Liver (tissue), 9 donors: ENCODE measurements around the gene SERPIND1. TPM values are rescaled to one million over a fixed set of nuclear protein-coding genes. Genes with fewer than 3 reads are reported as not detected.

Experiments
- DNase-seq: peaks from one replicate; pipeline ENCODE4 v3.0.0-alpha.2; 2017; ENCODE audit warnings: low spot score
- H3K27ac ChIP-seq, 2 donors: one replicate each; pipeline ENCODE4 v1.7.0; 2013; ENCODE audit warnings: inconsistent platforms in 2 of 2, low read length in 2 of 2, control low read depth in 1 of 2, low read depth in 1 of 2, mild to moderate bottlenecking in 1 of 2
- H3K27me3 ChIP-seq, 4 donors: one replicate each; pipeline versions ENCODE4 v1.6.1 to v1.7.0; 2013; ENCODE audit warnings: low read length in 3 of 4, inconsistent platforms in 1 of 4, mild to moderate bottlenecking in 1 of 4, moderate library complexity in 1 of 4; ENCODE audit not compliant: control insufficient read depth in 4 of 4, insufficient read depth in 4 of 4
- H3K36me3 ChIP-seq, 4 donors: one replicate each; pipeline versions ENCODE4 v1.6.1 to v1.7.0; 2013; ENCODE audit warnings: low read length in 3 of 4, mild to moderate bottlenecking in 3 of 4, low read depth in 1 of 4, moderate library complexity in 1 of 4; ENCODE audit not compliant: control insufficient read depth in 4 of 4, insufficient read depth in 3 of 4
- H3K4me1 ChIP-seq, 4 donors: one replicate each; pipeline versions ENCODE4 v1.6.1 to v1.7.0; 2013; ENCODE audit warnings: low read length in 3 of 4, mild to moderate bottlenecking in 3 of 4, moderate library complexity in 1 of 4; ENCODE audit not compliant: control insufficient read depth in 4 of 4, insufficient read depth in 4 of 4
- H3K4me3 ChIP-seq, 3 donors: one replicate each; pipeline versions ENCODE4 v1.6.1 to v1.7.0; 2013; ENCODE audit warnings: low read length in 3 of 3, control low read depth in 1 of 3, low read depth in 1 of 3, mild to moderate bottlenecking in 1 of 3
- H3K9ac ChIP-seq, 2 donors: one replicate each; pipeline ENCODE4 v1.7.0; 2013; ENCODE audit warnings: low read length in 2 of 2, mild to moderate bottlenecking in 2 of 2, moderate library complexity in 2 of 2, control low read depth in 1 of 2, low read depth in 1 of 2
- H3K9me3 ChIP-seq, 4 donors: one replicate each; pipeline versions ENCODE4 v1.6.1 to v1.7.0; 2013; ENCODE audit warnings: low read length in 3 of 4; ENCODE audit not compliant: control insufficient read depth in 4 of 4
- CTCF ChIP-seq: fragments of 150-350 bp; IDR thresholded peaks from 2 replicates; pipeline ENCODE4 v1.5.1; 2017; ENCODE audit warnings: improper control_type of control experiment, low read depth, low read length; ENCODE audit not compliant: missing input control
- EGR1 ChIP-seq, 2 donors: IDR thresholded peaks; 2 replicates each; pipeline ENCODE4 v1.6.1; 2016 to 2018; ENCODE audit warnings: antibody characterized with exemption in 2 of 2, low read depth in 2 of 2
- FOXA1 ChIP-seq: IDR thresholded peaks from 2 replicates; pipeline ENCODE4 v1.6.1; 2016; ENCODE audit warnings: antibody characterized with exemption
- FOXA2 ChIP-seq: IDR thresholded peaks from 2 replicates; pipeline ENCODE4 v1.6.1; 2016; ENCODE audit warnings: antibody characterized with exemption
- GABPA ChIP-seq, 2 donors: IDR thresholded peaks in 1 of 2; conservative IDR thresholded peaks in 1 of 2; 2 replicates each; pipeline ENCODE4 v1.6.1; 2016; ENCODE audit warnings: antibody characterized with exemption in 2 of 2, mild to moderate bottlenecking in 1 of 2, moderate library complexity in 1 of 2
- HNF4A ChIP-seq, 2 donors: conservative IDR thresholded peaks; 2 replicates each; pipeline ENCODE4 v1.6.1; 2016; ENCODE audit warnings: antibody characterized with exemption in 2 of 2, mild to moderate bottlenecking in 2 of 2
- HNF4G ChIP-seq: IDR thresholded peaks from 2 replicates; pipeline ENCODE4 v1.6.1; 2016; ENCODE audit warnings: antibody characterized with exemption
- JUND ChIP-seq, 2 donors: IDR thresholded peaks; 2 replicates each; pipeline ENCODE4 v1.6.1; 2016; ENCODE audit warnings: antibody characterized with exemption in 2 of 2
- MAX ChIP-seq: IDR thresholded peaks from 2 replicates; pipeline ENCODE4 v1.6.1; 2016; ENCODE audit warnings: antibody characterized with exemption
- NR2F2 ChIP-seq: IDR thresholded peaks from 2 replicates; pipeline ENCODE4 v1.6.1; 2016; ENCODE audit warnings: antibody characterized with exemption
- RAD21 ChIP-seq, 2 donors: IDR thresholded peaks; 2 replicates each; pipeline ENCODE4 v1.6.1; 2016; ENCODE audit warnings: antibody characterized with exemption in 2 of 2, mild to moderate bottlenecking in 2 of 2
- REST ChIP-seq: IDR thresholded peaks from 2 replicates; pipeline ENCODE4 v1.6.1; 2016; ENCODE audit warnings: antibody characterized with exemption, mild to moderate bottlenecking
- RXRA ChIP-seq, 2 donors: IDR thresholded peaks; 2 replicates each; pipeline ENCODE4 v1.6.1; 2017 to 2018; ENCODE audit warnings: antibody characterized with exemption in 2 of 2, mild to moderate bottlenecking in 1 of 2
- SP1 ChIP-seq: IDR thresholded peaks from 2 replicates; pipeline ENCODE4 v1.6.1; 2018; ENCODE audit warnings: antibody characterized with exemption, mild to moderate bottlenecking
- TAF1 ChIP-seq: conservative IDR thresholded peaks from 2 replicates; pipeline ENCODE4 v1.6.1; 2016; ENCODE audit warnings: antibody characterized with exemption, mild to moderate bottlenecking
- YY1 ChIP-seq: IDR thresholded peaks from 2 replicates; pipeline ENCODE4 v1.6.1; 2016; ENCODE audit warnings: antibody characterized with exemption, mild to moderate bottlenecking
- WGBS: extraction: QIAGEN DNeasy Blood & Tissue Kit; methylation state at CpG from one replicate; pipeline ENCODE4 v1.1.7; 2013; 5-methylcytosine and 5-hydroxymethylcytosine counted together
- polyA plus RNA-seq, 2 donors: library from polyadenylated mRNA; stranded (reverse) in 1 of 2; unstranded in 1 of 2; fragments of 200-250 nt in 1 of 2; fragments of >200 nt in 1 of 2; fragmentation: Nextera tagmentation in 1 of 2; extraction: Ambion mirVana in 1 of 2; gene quantifications; one replicate each; pipeline versions ENCODE4 v1.2.1 to v1.2.3, GENCODE V29; 2013 to 2015
- total RNA-seq, 2 donors: library from RNA; depleted of rRNA; stranded (reverse); fragments of >200 nt; gene quantifications; one replicate each; pipeline ENCODE4 v1.2.3, GENCODE V29; 2014
- TF ChIP-seq, protein P1 (sequence below): IDR thresholded peaks from 2 replicates; pipeline ENCODE4 v1.6.1; 2016; ENCODE audit warnings: antibody characterized with exemption
- TF ChIP-seq, protein P2 (sequence below): IDR thresholded peaks from 2 replicates; pipeline ENCODE4 v1.6.1; 2016; ENCODE audit warnings: antibody characterized with exemption
- donor health status: healthy.
- donor health status: healthy.
- donor health status: healthy.
- donor health status: healthy.
- donor health status: healthy.

SERPIND1 gene
- total and polyA plus RNA-seq, 4 donors = 117 to 176 (median 170) TPM

GRCh38 chr22:20798218-20798617 is 24.3 kb downstream of the SERPIND1 start:
- H3K4me3 ChIP-seq = no peak overlapping the region
- no peaks in the 10 kb centered on the region for H3K4me1 ChIP-seq
- no peak for TF ChIP-seq HNF4A (conservative IDR thresholded peaks at IDR 0.05)
- no peak for TF ChIP-seq TAF1
- no peak for TF ChIP-seq MAX
- TF ChIP-seq EGR1 (IDR thresholded peaks at IDR 0.05; ENCODE audit: low read depth in 2 of 2) = no peak
- no peak for TF ChIP-seq RAD21 (IDR thresholded peaks at IDR 0.05)
- no peak for TF ChIP-seq REST
- no peak for TF ChIP-seq FOXA1
- TF ChIP-seq FOXA2 = no peak
- no peak for TF ChIP-seq CTCF
- no peak for TF ChIP-seq NR2F2
- TF ChIP-seq YY1 = no peak
- no peak overlapping the region for H3K27ac ChIP-seq
- DNase-seq = no peak
- no peaks in the 10 kb centered on the region for H3K9me3 ChIP-seq
- peaks cover 8 to 69% (median 44%) of the 10 kb centered on the region in 4 donors for H3K36me3 ChIP-seq
- no peaks in the 10 kb centered on the region for H3K27me3 ChIP-seq
- 87% methylated on average over 5 of the region's 5 CpGs for WGBS
- no peak overlapping the region for H3K9ac ChIP-seq

GRCh38 chr22:20798974-20799373 is 25.1 kb downstream of the SERPIND1 start:
- H3K4me3 ChIP-seq = no peak overlapping the region
- no peaks in the 10 kb centered on the region for H3K27me3 ChIP-seq
- H3K4me1 ChIP-seq = no peaks in the 10 kb centered on the region
- no peak overlapping the region for H3K9ac ChIP-seq
- H3K9me3 ChIP-seq = no peaks in the 10 kb centered on the region
- H3K36me3 ChIP-seq = peaks cover 9 to 75% (median 48%) of the 10 kb centered on the region in 4 donors
- DNase-seq = no peak
- H3K27ac ChIP-seq = no peak overlapping the region
- TF ChIP-seq MAX (no peak), YY1 (no peak), HNF4A (conservative IDR thresholded peaks at IDR 0.05) (no peak), FOXA1 (no peak), EGR1 (IDR thresholded peaks at IDR 0.05; ENCODE audit: low read depth in 2 of 2) (no peak), RXRA (IDR thresholded peaks at IDR 0.05) (no peak), HNF4G (no peak), NR2F2 (no peak), SP1 (no peak), RAD21 (IDR thresholded peaks at IDR 0.05) (no peak), FOXA2 (no peak), REST (no peak), GABPA (IDR thresholded peaks at IDR 0.05 in 1 of 2, conservative IDR thresholded peaks at IDR 0.05 in 1 of 2) (no peak), JUND (IDR thresholded peaks at IDR 0.05) (no peak)
- TF ChIP-seq, protein P1, sequence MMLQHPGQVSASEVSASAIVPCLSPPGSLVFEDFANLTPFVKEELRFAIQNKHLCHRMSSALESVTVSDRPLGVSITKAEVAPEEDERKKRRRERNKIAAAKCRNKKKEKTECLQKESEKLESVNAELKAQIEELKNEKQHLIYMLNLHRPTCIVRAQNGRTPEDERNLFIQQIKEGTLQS = no peak
- TF ChIP-seq, protein P2, sequence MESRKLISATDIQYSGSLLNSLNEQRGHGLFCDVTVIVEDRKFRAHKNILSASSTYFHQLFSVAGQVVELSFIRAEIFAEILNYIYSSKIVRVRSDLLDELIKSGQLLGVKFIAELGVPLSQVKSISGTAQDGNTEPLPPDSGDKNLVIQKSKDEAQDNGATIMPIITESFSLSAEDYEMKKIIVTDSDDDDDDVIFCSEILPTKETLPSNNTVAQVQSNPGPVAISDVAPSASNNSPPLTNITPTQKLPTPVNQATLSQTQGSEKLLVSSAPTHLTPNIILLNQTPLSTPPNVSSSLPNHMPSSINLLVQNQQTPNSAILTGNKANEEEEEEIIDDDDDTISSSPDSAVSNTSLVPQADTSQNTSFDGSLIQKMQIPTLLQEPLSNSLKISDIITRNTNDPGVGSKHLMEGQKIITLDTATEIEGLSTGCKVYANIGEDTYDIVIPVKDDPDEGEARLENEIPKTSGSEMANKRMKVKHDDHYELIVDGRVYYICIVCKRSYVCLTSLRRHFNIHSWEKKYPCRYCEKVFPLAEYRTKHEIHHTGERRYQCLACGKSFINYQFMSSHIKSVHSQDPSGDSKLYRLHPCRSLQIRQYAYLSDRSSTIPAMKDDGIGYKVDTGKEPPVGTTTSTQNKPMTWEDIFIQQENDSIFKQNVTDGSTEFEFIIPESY = no peak
- 86% methylated on average over 10 of the region's 10 CpGs for WGBS
